Heart left ventricle (tissue), 16 donors: ENCODE results near the gene BLVRB. TPM values are rescaled to one million over a fixed set of nuclear protein-coding genes. Genes with fewer than 3 reads are reported as not detected.

Source experiments
- ATAC-seq, 4 donors: fragments of 200-7000 bp; cut with Tn5 transposase; one replicate each; pipeline ENCODE4 v1.9.1; 2020 to 2022; ENCODE audit warnings: moderate library complexity in 4 of 4, mild to moderate bottlenecking in 3 of 4, moderate number of reproducible peaks in 1 of 4
- DNase-seq, 5 donors: peaks; one replicate each; pipeline ENCODE4 v3.0.0-alpha.2; 2020
- H3K27ac ChIP-seq, 12 donors: fragments of 200-600 bp; sonication (generic) in 4 of 12; one replicate each; pipeline versions ENCODE4 v1.5.0 to v1.8.0; 2016 to 2022; ENCODE audit warnings: mild to moderate bottlenecking in 2 of 12
- H3K27me3 ChIP-seq, 9 donors: fragments of 200-600 bp; sonication (generic) in 2 of 9; one replicate each; pipeline versions ENCODE4 v1.5.1 to v1.8.0; 2016 to 2022; ENCODE audit warnings: mild to moderate bottlenecking in 3 of 9
- H3K36me3 ChIP-seq, 9 donors: fragments of 200-600 bp; sonication (generic) in 2 of 9; one replicate each; pipeline versions ENCODE4 v1.5.0 to v1.8.0; 2018 to 2022; ENCODE audit warnings: mild to moderate bottlenecking in 2 of 9
- H3K4me1 ChIP-seq, 12 donors: fragments of 200-600 bp; sonication (generic) in 4 of 12; one replicate each; pipeline versions ENCODE4 v1.5.0 to v1.8.0; 2016 to 2022; ENCODE audit warnings: mild to moderate bottlenecking in 3 of 12
- H3K4me3 ChIP-seq, 12 donors: fragments of 200-600 bp; sonication (generic) in 4 of 12; one replicate each; pipeline versions ENCODE4 v1.5.0 to v1.8.0; 2017 to 2022; ENCODE audit warnings: mild to moderate bottlenecking in 9 of 12, moderate library complexity in 4 of 12
- H3K9me3 ChIP-seq, 12 donors: fragments of 200-600 bp; sonication (generic) in 4 of 12; one replicate each; pipeline versions ENCODE4 v1.5.0 to v1.8.0; 2016 to 2022; ENCODE audit warnings: mild to moderate bottlenecking in 1 of 12
- POLR2A ChIP-seq, 2 donors: fragments of 450-650 bp; IDR thresholded peaks; one replicate each; pipeline ENCODE4 v1.6.1; 2017; ENCODE audit warnings: antibody characterized with exemption in 2 of 2, mild to moderate bottlenecking in 2 of 2, moderate library complexity in 2 of 2
- WGBS, 4 donors: extraction: QIAGEN DNeasy Blood & Tissue Kit in 2 of 4; methylation state at CpG; one replicate each; pipeline versions ENCODE4 v1.1.5 to v1.1.7; 2013 to 2018; 5-methylcytosine and 5-hydroxymethylcytosine counted together
- intact Hi-C, 10 donors: fragments of 100-400 bp; cut with DNase I; formaldehyde crosslinking; loops; one replicate each; pipeline versions ENCODE4 v1.11.1 to v1.14.2; 2022
- polyA plus RNA-seq, 2 donors: library from polyadenylated mRNA; stranded (reverse); fragments of 200-250 nt; gene quantifications; one replicate each; pipeline ENCODE4 v1.2.3, GENCODE V29; 2013
- total RNA-seq, 9 donors: library from RNA; depleted of rRNA in 2 of 9; stranded (reverse); fragments of >200 nt in 2 of 9; fragmentation: NEBNext Ultra II Directional in 3 of 9; extraction: Animal tissue kit (Norgen Biotek cat#: 25700) in 3 of 9; gene quantifications; one replicate each; pipeline versions ENCODE4 v1.1.0 to v1.2.4, GENCODE V29; 2016 to 2023
- TF ChIP-seq, protein P1 (sequence below), 12 donors: fragments of 200-600 bp; sonication (generic) in 4 of 12; IDR thresholded peaks; one replicate each; pipeline versions ENCODE4 v1.5.0 to v1.8.0; 2018 to 2022; ENCODE audit warnings: antibody characterized with exemption in 12 of 12, mild to moderate bottlenecking in 5 of 12
- donor health status: ischemic (EF 13 %, LVEDD 7.1; RV severe dilation, severe dysfunction).
- donor health status: healthy with polysubstance abuse.
- donor health status: DM: no; HTN: yes; CAD: no.
- donor health status: DM: no; HTN: no; CAD: no.
- donor health status: ischemic (EF 25% LVEDD 6.9; RV normal size, moderate dysfunction).
- donor health status: ischemic (EF 25% LVEDD 5.7; RV mildly dilated, moderate dysfunction).
- donor health status: healthy.
- donor health status: DM: yes; HTN: yes; CAD: no.
- donor health status: ischemic (EF 35%, LVEDD 5.7; RV mildly dilated, moderate dysfunction).
- donor health status: nonischemic (EF 11% LVEDD 7.7; RV severe dilation, severe dysfunction).
- donor health status: DM: yes; HTN: yes; CAD: no.
- donor health status: PGD.
- donor health status: ischemic (EF 29% LVEDD 5.4; RV normal size, mild dysfunction).
- donor health status: nonischemic (EF 23%, LVEDD 6.1; RV moderate dilation, normal function).

Gene BLVRB
- total and polyA plus RNA-seq, 11 donors, result 76.3 to 330 (median 111) TPM

DNA sequence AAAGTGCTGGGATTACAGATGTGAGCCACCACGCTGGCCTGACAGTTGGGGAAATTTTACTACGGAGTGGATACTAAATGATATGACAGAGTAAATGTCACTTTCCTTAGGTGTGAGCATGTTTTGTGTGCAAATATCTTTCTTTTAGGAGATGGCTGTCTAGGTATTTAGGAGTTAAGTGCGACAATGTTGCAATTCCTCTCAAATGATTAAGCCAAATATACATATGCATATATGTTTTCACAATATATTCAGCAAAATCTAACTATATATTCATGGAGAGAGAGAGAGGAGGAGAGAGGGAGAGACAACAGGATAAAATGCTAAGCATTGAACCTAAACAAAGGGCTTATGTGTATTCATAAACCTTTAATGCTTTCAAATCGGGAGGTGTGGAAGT lies 16.0 kb downstream of the BLVRB start:
- TF ChIP-seq POLR2A (IDR thresholded peaks at IDR 0.05), result no peak
- TF ChIP-seq, protein P1, sequence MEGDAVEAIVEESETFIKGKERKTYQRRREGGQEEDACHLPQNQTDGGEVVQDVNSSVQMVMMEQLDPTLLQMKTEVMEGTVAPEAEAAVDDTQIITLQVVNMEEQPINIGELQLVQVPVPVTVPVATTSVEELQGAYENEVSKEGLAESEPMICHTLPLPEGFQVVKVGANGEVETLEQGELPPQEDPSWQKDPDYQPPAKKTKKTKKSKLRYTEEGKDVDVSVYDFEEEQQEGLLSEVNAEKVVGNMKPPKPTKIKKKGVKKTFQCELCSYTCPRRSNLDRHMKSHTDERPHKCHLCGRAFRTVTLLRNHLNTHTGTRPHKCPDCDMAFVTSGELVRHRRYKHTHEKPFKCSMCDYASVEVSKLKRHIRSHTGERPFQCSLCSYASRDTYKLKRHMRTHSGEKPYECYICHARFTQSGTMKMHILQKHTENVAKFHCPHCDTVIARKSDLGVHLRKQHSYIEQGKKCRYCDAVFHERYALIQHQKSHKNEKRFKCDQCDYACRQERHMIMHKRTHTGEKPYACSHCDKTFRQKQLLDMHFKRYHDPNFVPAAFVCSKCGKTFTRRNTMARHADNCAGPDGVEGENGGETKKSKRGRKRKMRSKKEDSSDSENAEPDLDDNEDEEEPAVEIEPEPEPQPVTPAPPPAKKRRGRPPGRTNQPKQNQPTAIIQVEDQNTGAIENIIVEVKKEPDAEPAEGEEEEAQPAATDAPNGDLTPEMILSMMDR (IDR thresholded peaks at IDR 0.05), result no peak
- intact Hi-C loops, result no loop called here
- peaks cover 0 to 6% (median 4%) of the 10 kb centered on the region in 12 donors for H3K4me1 ChIP-seq
- H3K27ac ChIP-seq, result no peak overlapping the region
- H3K9me3 ChIP-seq, result no peaks in the 10 kb centered on the region
- WGBS, 4 donors, result 91 to 97% (median 94%) methylated on average over 4 of the region's 4 CpGs
- no peak for DNase-seq
- no peaks in the 10 kb centered on the region for H3K27me3 ChIP-seq
- ATAC-seq, result no peak
- peaks cover 0 to 42% (median 31%) of the 10 kb centered on the region in 9 donors for H3K36me3 ChIP-seq
- no peak overlapping the region for H3K4me3 ChIP-seq

DNA sequence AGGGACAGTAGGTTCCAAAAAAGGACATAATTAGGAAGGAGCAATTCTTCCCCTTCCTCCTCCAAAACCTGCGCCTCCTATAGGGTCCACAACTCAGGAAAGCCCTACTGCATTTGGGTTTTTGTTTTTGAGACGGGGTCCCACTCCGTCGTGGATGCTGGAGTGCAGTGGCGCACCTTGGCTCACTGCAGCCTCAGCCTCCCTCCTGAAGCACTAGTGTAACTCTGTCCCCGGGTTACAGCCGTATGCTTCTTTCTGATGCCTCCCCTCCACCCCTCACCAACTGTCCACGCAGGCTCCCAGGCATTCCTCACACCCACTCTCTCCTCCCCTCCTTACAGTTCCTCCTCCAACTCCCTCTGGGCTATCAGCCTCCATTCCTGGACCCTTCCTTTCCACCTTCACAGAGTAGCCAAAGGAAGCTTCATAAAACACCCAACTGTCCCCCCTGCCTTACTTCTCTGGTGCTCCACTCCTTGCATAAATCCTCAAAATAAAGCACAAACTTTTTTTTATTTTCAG lies 19.2 kb downstream of the BLVRB start:
- intact Hi-C loops, result no loop called here
- Histone ChIP-seq H3K27me3 (no peaks in the 10 kb centered on the region), H3K27ac (no peak overlapping the region), H3K9me3 (no peaks in the 10 kb centered on the region), H3K4me1 (peaks cover 5 to 22% (median 19%) of the 10 kb centered on the region in 12 donors), H3K4me3 (no peak overlapping the region), H3K36me3 (peaks cover 0 to 53% (median 35%) of the 10 kb centered on the region in 9 donors)
- DNase-seq (no peak), ATAC-seq (no peak)
- WGBS, 4 donors, result 79 to 88% (median 83%) methylated on average over 8 of the region's 8 CpGs
- TF ChIP-seq POLR2A (IDR thresholded peaks at IDR 0.05), result no peak
- TF ChIP-seq, protein P1 (IDR thresholded peaks at IDR 0.05), result no peak

DNA sequence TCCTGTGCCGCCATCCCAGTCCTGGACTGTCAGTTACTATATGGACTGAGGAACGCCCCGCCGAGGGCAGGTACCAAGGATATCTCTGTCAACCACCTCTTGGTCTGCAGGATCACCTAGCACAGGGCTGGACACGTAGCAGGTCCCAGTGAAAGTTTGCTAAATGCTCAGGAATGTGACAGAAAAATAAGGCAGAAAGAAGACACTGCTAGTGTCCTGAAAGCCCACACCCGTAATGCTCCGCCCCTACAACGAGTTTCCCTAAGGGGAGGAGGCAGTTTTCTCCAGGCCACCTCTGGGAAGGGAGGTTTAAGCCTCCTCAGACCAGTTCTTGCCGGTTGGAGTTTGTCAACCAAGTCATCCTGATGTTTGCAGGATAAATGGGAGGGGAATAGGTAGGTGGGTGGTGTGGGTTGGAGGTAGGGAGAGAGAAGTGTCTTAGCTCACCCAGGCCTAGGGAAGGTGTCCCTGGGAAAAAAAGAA lies 19.7 kb downstream of the BLVRB start:
- ATAC-seq (no peak), DNase-seq (no peak)
- no peak overlapping the region for H3K4me3 ChIP-seq
- H3K27me3 ChIP-seq, result no peaks in the 10 kb centered on the region
- H3K4me1 ChIP-seq, result peaks cover 5 to 26% (median 22%) of the 10 kb centered on the region in 12 donors
- intact Hi-C loops, result no loop called here
- WGBS, 4 donors, result 74 to 78% (median 77%) methylated on average over 9 of the region's 9 CpGs
- no peak for TF ChIP-seq POLR2A (IDR thresholded peaks at IDR 0.05)
- TF ChIP-seq, protein P1 (IDR thresholded peaks at IDR 0.05), result no peak
- no peak overlapping the region for H3K27ac ChIP-seq
- no peaks in the 10 kb centered on the region for H3K9me3 ChIP-seq
- peaks cover 0 to 53% (median 40%) of the 10 kb centered on the region in 9 donors for H3K36me3 ChIP-seq

DNA sequence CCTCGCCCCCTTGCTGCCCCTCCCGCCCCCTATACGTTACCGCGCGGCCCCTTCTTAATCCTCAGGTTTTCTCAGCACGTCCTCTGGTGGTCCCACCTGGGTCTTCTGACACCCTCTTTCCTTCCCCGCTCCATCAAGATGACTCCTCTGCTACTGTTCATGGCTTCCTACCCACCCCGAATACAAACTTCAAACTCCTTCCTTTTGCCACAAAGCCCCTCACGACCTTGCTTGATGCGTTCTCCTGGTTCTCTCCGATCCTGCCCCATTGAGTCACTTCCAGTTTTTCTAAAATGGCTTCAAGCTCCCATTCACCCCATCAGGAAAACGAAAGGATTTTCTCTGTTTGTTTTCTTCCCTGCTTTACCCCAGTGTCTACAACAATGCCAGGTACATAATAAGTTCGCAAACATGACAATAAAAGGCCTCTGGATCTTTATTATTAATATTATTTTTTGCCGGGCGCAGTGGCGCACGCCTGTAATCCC lies 20.7 kb downstream of the BLVRB start:
- Histone ChIP-seq H3K27me3 (no peaks in the 10 kb centered on the region), H3K27ac (peak overlapping the region; percentile 89 to 100 (median 98)), H3K4me3 (peak overlapping the region; percentile 62 to 99 (median 90)), H3K9me3 (no peaks in the 10 kb centered on the region), H3K36me3 (peaks cover 0 to 58% (median 48%) of the 10 kb centered on the region in 9 donors), H3K4me1 (peaks cover 5 to 31% (median 23%) of the 10 kb centered on the region in 12 donors)
- ATAC-seq (no peak), DNase-seq (no peak)
- WGBS, 4 donors, result 20 to 24% (median 20%) methylated on average over 18 of the region's 18 CpGs
- intact Hi-C loops, result loop anchor here in 4 of 10 donors (1.0 to 5.0 kb wide), 4 partner anchors 20 to 98 kb away; partner anchors contain the start of genes BLVRB (in 2 of the 4), C19orf47 (in 1 of the 4), PLD3 (in 1 of the 4) and SERTAD1 (in 1 of the 4)
- TF ChIP-seq, protein P1 (IDR thresholded peaks at IDR 0.05), result peak in 6 of 12 donors; percentile 1 to 34 (median 22)
- TF ChIP-seq POLR2A (IDR thresholded peaks at IDR 0.05), result no peak
